Measurements from ENCODE around the gene ANKLE1. TPM values are rescaled to one million over a fixed set of nuclear protein-coding genes. Genes with fewer than 3 reads are reported as not detected.
A peak's percentile ranks its signal among the peaks of the same experiment; 100 is the strongest.

Gene ANKLE1
- total and polyA plus RNA-seq, 10 donors: 1.9 to 5.0 (median 2.9) TPM

- intact Hi-C loops (cut with DNase I; ENCODE audit: low total_unique reads): no loop called here
- H3K4me3 ChIP-seq: peak overlapping the region in 1 of 8 donors; percentile 93
- H3K4me1 ChIP-seq: peaks cover 10 to 50% (median 36%) of the 10 kb centered on the region in 6 donors
- DNase-seq: no peak
- H3K27me3 ChIP-seq (replicated peaks in 1 of 7): peaks cover 0 to 18% (median 0%) of the 10 kb centered on the region in 7 donors
- peaks cover 0 to 22% (median 0%) of the 10 kb centered on the region in 6 donors for H3K36me3 ChIP-seq
- TF ChIP-seq CTCF (IDR thresholded peaks at IDR 0.05 in 8 of 11, conservative IDR thresholded peaks at IDR 0.05 in 3 of 11) (no peak), POLR2AphosphoS5 (IDR thresholded peaks at IDR 0.05) (no peak), POLR2A (IDR thresholded peaks at IDR 0.05) (no peak)
- peak overlapping the region in 5 of 8 donors; percentile 20 to 84 (median 73) for H3K27ac ChIP-seq
- no peaks in the 10 kb centered on the region for H3K9me3 ChIP-seq
- WGBS, 5 donors: 50 to 72% (median 70%) methylated on average over 5 to 8 of the region's 8 CpGs
Observed at GRCh38 chr19:17242431-17243208, 39.1 kb upstream of the ANKLE1 start.

- TF ChIP-seq CTCF (IDR thresholded peaks at IDR 0.05 in 8 of 11, conservative IDR thresholded peaks at IDR 0.05 in 3 of 11) (no peak), POLR2A (IDR thresholded peaks at IDR 0.05) (no peak), POLR2AphosphoS5 (IDR thresholded peaks at IDR 0.05) (no peak)
- intact Hi-C loops (cut with DNase I; ENCODE audit: low total_unique reads): no loop called here
- peaks cover 0 to 15% (median 0%) of the 10 kb centered on the region in 6 donors for H3K36me3 ChIP-seq
- peak overlapping the region in 7 of 8 donors; percentile 51 to 93 (median 68) for H3K4me3 ChIP-seq
- H3K4me1 ChIP-seq: peaks cover 10 to 54% (median 36%) of the 10 kb centered on the region in 6 donors
- no peak for DNase-seq
- peaks cover 0 to 18% (median 0%) of the 10 kb centered on the region in 7 donors for H3K27me3 ChIP-seq (replicated peaks in 1 of 7)
- no peaks in the 10 kb centered on the region for H3K9me3 ChIP-seq
- WGBS, 5 donors: 66 to 100% (median 69%) methylated on average over 4 to 8 of the region's 8 CpGs
- peak overlapping the region in 6 of 8 donors; percentile 62 to 84 (median 70) for H3K27ac ChIP-seq
Observed at GRCh38 chr19:17243211-17243829, 38.4 kb upstream of the ANKLE1 start.

GRCh38 chr19:17243830-17244617, 37.7 kb upstream of the ANKLE1 start:
- intact Hi-C loops (cut with DNase I; ENCODE audit: low total_unique reads): no loop called here
- no peak for TF ChIP-seq POLR2A (IDR thresholded peaks at IDR 0.05)
- TF ChIP-seq POLR2AphosphoS5 (IDR thresholded peaks at IDR 0.05): peak in 1 of 3 donors; percentile 7
- TF ChIP-seq CTCF (IDR thresholded peaks at IDR 0.05 in 8 of 11, conservative IDR thresholded peaks at IDR 0.05 in 3 of 11): no peak
- Histone ChIP-seq H3K9me3 (no peaks in the 10 kb centered on the region), H3K27me3 (replicated peaks in 1 of 7) (peaks cover 0 to 18% (median 0%) of the 10 kb centered on the region in 7 donors), H3K4me3 (peak overlapping the region; percentile 51 to 93 (median 66)), H3K4me1 (peaks cover 10 to 55% (median 36%) of the 10 kb centered on the region in 6 donors), H3K27ac (peak overlapping the region; percentile 42 to 84 (median 68)), H3K36me3 (peaks cover 0 to 12% (median 0%) of the 10 kb centered on the region in 6 donors)
- WGBS, 5 donors: 35 to 68% (median 53%) methylated on average over 22 to 52 of the region's 52 CpGs
- no peak for DNase-seq

Data from spleen (tissue), 11 donors.